NCI-H82 treated with DMSO at 0.1 percent for 48 hours (cell line): ENCODE data around the gene PAPOLG.
A peak's percentile ranks its signal among the peaks of the same experiment; 100 is the strongest.
"Not testable (repeated sequence)": the region's sequence is repeated elsewhere in the genome, so short reads cannot be mapped to it uniquely, and the experiment has no call there.

Source experiments
- DNase-seq: peaks from one replicate; lab custom pipeline; 2025; ENCODE audit not compliant: unreplicated experiment; lab: John Stamatoyannopoulos, UW

Gene PAPOLG

DNA sequence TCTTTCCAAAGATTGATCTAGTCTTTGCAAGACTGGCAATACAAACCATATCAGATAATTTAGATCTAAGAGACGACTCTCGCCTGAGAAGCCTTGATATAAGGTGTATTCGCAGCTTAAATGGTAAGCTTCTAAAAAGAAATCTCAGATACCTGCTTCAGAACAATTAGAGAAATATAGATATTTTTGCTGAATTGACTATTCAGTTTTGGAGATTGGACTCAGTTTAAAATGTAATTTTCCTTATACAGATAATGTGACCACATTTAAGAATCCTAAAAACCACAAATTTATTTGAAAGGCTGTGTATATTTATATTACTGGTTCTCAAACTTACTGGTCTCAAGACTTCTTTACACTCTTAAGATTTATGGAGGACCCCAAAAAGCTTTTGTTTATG, 15.4 kb downstream of the PAPOLG start:
- no peak for DNase-seq

GRCh38 chr2:60775048-60775639, 19.1 kb downstream of the PAPOLG start:
- DNase-seq, result no peak

GRCh38 chr2:60778352-60778751, 22.3 kb downstream of the PAPOLG start:
- no peak for DNase-seq

DNA sequence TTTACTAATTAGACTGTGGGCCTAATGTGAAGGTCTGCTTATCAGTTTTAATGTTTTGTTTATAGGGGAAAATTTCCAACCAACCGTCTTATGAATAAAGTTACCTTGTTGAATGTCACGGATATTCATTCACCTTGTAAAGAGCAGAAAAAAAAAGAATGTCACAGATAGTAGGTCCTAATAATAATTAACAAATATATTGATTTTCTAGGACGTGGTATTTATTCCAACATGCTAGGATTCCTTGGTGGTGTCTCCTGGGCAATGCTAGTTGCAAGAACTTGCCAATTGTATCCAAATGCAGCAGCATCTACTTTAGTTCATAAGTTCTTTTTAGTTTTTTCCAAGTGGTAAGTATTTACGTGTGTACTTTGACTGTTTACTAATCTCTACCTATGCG, 23.4 kb downstream of the PAPOLG start:
- no peak for DNase-seq

DNA sequence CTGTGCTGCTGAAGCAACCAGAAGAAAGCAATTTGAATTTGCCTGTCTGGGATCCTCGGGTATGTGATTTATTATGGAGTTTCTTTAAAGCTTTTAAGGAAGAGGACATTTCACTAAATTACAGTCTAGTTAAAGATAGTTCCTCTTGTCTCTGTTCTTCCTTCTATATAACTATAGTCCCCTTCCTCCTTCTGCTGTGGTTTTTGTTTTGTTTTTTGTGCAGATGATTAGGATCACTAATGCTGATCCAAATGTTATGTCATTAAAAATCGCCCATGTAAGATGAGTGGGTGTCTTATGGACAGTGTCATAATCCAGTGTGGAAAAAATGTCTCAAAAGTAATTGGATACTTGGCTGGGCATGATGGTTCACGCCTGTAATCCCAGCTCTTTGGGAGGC, 24.7 kb downstream of the PAPOLG start:
- no peak for DNase-seq

- no peak for DNase-seq
Observed at GRCh38 chr2:60793169-60793568, 37.1 kb downstream of the PAPOLG start.

DNA sequence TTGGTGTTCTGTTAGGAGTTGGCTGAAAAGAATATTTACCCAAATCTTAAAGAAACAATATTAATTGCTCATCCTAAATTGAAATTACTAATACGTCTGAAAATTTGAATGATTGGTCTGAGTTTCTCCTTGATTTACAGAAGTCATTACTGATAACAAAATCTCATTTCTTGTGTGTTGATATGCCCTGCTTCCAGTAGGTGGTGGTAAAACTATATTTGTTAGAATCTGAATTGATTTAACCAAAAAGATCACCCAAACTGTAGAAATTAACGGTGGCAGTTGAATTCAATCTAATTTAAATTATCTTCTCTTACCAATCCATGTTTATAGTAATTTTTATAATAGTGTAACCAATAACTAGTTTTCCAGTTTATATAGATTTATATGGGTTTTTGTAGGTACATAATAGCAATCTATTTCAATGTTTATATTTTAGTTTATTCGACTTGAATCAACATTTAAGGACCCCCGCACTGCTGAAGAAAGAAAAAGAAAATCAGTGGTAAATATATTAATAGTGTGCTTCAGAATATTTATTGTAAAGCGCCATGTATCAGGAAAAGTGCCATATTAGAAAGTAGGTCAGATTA, 38.3 kb downstream of the PAPOLG start:
- no peak for DNase-seq

DNA sequence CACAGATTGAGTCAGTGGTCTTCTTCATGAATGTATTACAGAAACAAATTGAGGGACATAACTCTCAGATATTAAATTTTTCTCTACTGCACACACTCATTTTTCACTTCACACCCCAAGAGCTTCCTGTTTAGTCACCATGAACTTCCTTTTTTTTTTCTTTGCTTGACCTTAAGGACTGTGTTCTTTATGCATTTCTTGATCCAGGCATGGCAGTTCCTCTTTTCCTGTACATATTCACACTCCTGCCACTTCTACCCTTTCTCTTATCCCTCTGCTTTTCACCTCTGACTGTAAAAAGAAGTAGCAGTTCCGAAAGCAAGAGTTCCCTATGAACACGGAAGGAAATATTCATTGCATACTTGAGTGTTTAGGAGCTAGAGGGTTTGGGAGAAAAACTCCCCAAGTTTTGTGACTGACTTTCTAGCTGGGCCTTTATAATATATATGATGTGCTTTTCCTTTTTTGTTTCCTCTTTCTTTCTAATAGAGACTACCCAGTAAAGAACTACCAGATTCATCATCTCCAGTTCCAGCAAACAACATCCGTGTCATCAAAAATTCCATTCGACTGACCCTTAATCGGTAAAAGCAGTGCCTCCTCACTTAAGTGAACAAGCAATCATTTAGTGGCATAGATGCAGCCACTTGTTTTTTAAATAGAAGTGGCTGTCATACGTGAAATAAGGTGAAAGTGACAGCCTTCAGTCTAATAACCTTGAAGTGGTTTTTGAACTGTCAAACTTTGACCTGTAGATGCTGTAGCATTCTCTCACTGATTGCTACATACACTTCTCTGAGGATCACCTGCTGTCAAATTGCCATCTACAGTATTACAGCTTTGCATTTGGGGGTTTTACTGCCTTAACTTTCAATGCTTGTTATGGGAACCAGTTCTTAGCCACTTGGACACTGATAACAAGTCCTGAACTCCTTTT, 40.8 kb downstream of the PAPOLG start:
- no peak for DNase-seq

DNA sequence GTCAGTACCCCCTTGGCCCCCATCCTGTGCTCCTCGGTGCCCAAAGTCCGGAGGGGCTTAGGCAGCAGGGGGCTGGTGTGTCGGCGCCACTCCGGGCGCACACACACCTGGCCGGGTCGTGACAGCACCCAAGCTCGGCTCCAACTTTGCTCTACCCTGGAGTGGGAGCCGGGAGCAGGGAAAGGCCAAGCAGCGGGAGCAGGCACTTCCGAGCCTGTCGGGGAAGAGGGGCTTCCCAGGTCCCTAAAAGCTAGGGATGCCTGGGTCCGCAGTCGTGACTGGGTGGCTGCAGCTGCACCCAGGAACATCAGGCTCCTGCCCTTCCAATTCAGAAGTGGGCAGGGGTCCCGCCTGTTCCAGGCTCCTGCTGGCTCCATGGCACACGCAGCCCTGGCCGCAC, 48.4 kb downstream of the PAPOLG start:
- DNase-seq, result no peak

- DNase-seq, result no peak
Observed at GRCh38 chr2:60806595-60806987, 50.5 kb downstream of the PAPOLG start.

- peak; percentile 25 for DNase-seq
Observed at GRCh38 chr2:60806988-60807681, 51.1 kb downstream of the PAPOLG start.

DNA sequence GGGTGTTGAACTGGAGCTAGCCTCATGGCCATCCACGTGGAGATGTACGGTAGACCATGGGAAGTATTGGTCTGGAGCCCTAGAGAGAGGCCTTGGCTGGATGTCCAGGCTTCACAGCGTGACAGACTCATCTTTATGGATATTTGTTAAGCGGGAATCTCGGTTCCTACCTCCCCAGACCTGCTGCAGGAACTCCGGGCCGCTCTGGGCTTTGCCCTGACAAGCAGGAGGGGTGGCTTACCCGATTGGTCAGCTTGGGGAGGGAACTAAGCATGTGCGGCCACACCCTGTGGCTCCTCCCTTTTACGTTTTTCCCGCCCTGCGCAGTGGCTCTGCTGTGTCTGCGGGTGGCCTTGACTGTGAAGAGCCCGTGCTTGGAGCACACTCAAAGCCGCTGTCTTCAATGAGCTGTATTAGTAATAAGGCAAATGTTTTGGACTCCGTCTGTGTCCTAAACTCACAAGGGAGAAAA, 52.3 kb downstream of the PAPOLG start:
- no peak for DNase-seq

- no peak for DNase-seq
Observed at GRCh38 chr2:60811491-60812375, 55.7 kb downstream of the PAPOLG start.

GRCh38 chr2:60817191-60817590, 61.1 kb downstream of the PAPOLG start:
- not testable (repeated sequence) for DNase-seq

DNA sequence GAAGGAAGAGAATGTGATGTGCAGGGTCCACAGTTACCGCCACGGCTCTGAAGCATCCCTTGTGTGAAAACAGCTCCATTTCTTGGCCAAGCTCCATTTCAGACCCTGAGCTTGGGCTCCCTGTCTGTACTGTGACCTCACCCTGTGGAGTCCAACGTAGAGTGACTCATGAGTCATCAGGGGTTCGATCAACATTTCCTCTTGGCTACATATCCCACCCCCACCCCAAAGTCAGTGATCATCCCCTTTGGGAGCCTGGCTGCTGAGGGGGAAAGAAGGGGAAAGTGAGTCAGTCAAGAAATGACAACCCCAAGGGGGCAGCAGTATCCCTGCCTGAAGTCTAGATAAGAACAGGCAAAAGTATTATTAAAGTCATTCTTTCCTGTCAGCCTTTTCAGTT, 62.2 kb downstream of the PAPOLG start:
- no peak for DNase-seq

GRCh38 chr2:60819155-60819862, 63.2 kb downstream of the PAPOLG start:
- DNase-seq, result no peak

GRCh38 chr2:60819936-60820335, 63.9 kb downstream of the PAPOLG start:
- no peak for DNase-seq

- DNase-seq, result no peak
Observed at GRCh38 chr2:60820416-60821132, 64.5 kb downstream of the PAPOLG start.

DNA sequence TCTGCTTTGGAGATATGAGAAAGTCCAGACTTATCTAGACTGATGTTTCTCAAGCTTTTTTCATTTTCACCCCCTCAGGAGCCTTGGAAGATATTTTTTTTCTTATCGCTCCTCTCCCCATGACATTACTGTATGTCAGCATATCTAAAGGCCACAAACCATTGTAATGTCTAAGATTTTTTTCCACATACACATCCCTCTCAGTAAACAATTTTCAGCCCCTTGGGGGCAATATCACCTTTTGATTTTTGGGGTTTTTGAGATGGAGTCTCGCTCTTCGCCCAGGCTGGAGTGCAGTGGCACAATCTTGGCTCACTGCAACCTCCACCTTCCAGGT, 65.0 kb downstream of the PAPOLG start:
- no peak for DNase-seq
